H1 (cell line): ENCODE results near the gene MEGF11. TPM values are rescaled to one million over a fixed set of nuclear protein-coding genes. Genes with fewer than 3 reads are reported as not detected.
A peak's percentile ranks its signal among the peaks of the same experiment; 100 is the strongest.

Experiments used
- ASH2L ChIP-seq: fragments of 200-600, 300-600 bp; sonication (generic); IDR thresholded peaks from one replicate; pipeline ENCODE4 v1.7.1; 2017; ENCODE audit warnings: low read length
- CHD7 ChIP-seq: fragments of 300-600 bp; sonication (generic); IDR thresholded peaks from 2 replicates; pipeline ENCODE4 v1.7.1; 2012; ENCODE audit warnings: low read length, moderate library complexity, mild to moderate bottlenecking, inconsistent platforms; ENCODE audit not compliant: insufficient replicate concordance
- GTF2F1 ChIP-seq: IDR thresholded peaks from 2 replicates; pipeline ENCODE4 v1.6.1; 2012; ENCODE audit warnings: low read depth, low read length, improper control_type of control experiment, borderline replicate concordance
- JUN ChIP-seq: IDR thresholded peaks from 2 replicates; pipeline ENCODE4 v1.6.1; 2011; ENCODE audit warnings: low read depth, mild to moderate bottlenecking, improper control_type of control experiment, low read length
- JUND ChIP-seq: IDR thresholded peaks from 2 replicates; pipeline ENCODE4 v1.6.1; 2011; ENCODE audit warnings: mild to moderate bottlenecking, improper control_type of control experiment, low read length
- KDM1A ChIP-seq: fragments of 200-600, 300-600 bp; sonication (generic); IDR thresholded peaks from 2 replicates; pipeline ENCODE4 v1.7.1; 2016; ENCODE audit warnings: mild to moderate bottlenecking, low read length, borderline replicate concordance
- MAX ChIP-seq: IDR thresholded peaks from 2 replicates; pipeline ENCODE4 v1.6.1; 2012; ENCODE audit warnings: inconsistent platforms
- NANOG ChIP-seq: IDR thresholded peaks from 2 replicates; pipeline ENCODE4 v1.6.1; 2011; ENCODE audit warnings: low read length, low read depth, mild to moderate bottlenecking, inconsistent platforms; ENCODE audit not compliant: insufficient read depth, poor library complexity, severe bottlenecking
- RAD21 ChIP-seq, 2 experiments: IDR thresholded peaks in 1 of 2; conservative IDR thresholded peaks in 1 of 2; 2 replicates each; pipeline ENCODE4 v1.6.1; 2011; ENCODE audit warnings: low read depth in 2 of 2, low read length in 2 of 2, improper control_type of control experiment in 1 of 2, inconsistent platforms in 1 of 2, mild to moderate bottlenecking in 1 of 2, moderate library complexity in 1 of 2
- YY1 ChIP-seq: IDR thresholded peaks from 2 replicates; pipeline ENCODE4 v1.6.1; 2011; ENCODE audit warnings: low read depth, mild to moderate bottlenecking, low read length
- ZNF274 ChIP-seq: IDR thresholded peaks from 2 replicates; pipeline ENCODE4 v1.7.0; 2012; ENCODE audit warnings: low read length, borderline replicate concordance; ENCODE audit errors: extremely low read depth
- polyA plus RNA-seq, 7 experiments: library from polyadenylated mRNA; depleted of rRNA in 3 of 7; stranded (reverse) in 5 of 7; unstranded in 2 of 7; fragments of >200 nt in 5 of 7; fragments of 200-250 nt in 2 of 7; gene quantifications; 1 replicate in 5 of 7; 2 replicates in 1 of 7; 4 replicates in 1 of 7; pipeline versions ENCODE4 v1.2.1 to v1.2.3, GENCODE V29; 2011 to 2013; ENCODE audit warnings: missing spikeins in 2 of 7, mixed read lengths in 2 of 7
- total RNA-seq: library from RNA; stranded (reverse); fragmentation: NEBNext Ultra II Directional; extraction: Animal tissue kit (Norgen Biotek cat#: 25700); gene quantifications from 2 replicates; pipeline ENCODE4 v1.2.1, GENCODE V29; 2021

MEGF11 gene
- total and polyA plus RNA-seq, 2 of the 8 experiments (the other 6 are each of a cell fraction or from before 2014, with no cell fraction given), result 4.4 to 4.8 TPM

GRCh38 chr15:66067687-66068086, 185.9 kb downstream of the MEGF11 start (continued):
- TF ChIP-seq CHD7 (no peak), JUN (no peak), ZNF274 (no peak), NANOG (peak; percentile 59), RAD21 (IDR thresholded peaks at IDR 0.05 in 1 of 2, conservative IDR thresholded peaks at IDR 0.05 in 1 of 2; ENCODE audit: low read depth in 2 of 2, low read length in 2 of 2) (peak in 1 of 2 experiments; percentile 3; a peak in 1 of 4 replicates), GTF2F1 (no peak), JUND (peak; percentile 33; the same call in 1 of the 2 replicates), KDM1A (peak; percentile 89), YY1 (0 out of 2 replicates have a peak, but pooled peaks have one; percentile 11), MAX (peak; percentile 88), ASH2L (peak; percentile 39)
